Astrocyte of the spinal cord (primary cell): ENCODE measurements around the gene STMN3.
"Not testable (repeated sequence)": the region's sequence is repeated elsewhere in the genome, so short reads cannot be mapped to it uniquely, and the experiment has no call there.

Source experiments
- DNase-seq: peaks from one replicate; pipeline ENCODE4 v3.0.0; 2011; ENCODE audit warnings: low read depth, low spot score
- H3K4me3 ChIP-seq: 2 replicates; pipeline ENCODE4 v1.5.1; 2011; ENCODE audit warnings: low read depth, mild to moderate bottlenecking, low read length, moderate library complexity
- in situ Hi-C: cut with HindIII; loops from 2 replicates; pipeline ENCODE4 v1.10.0; 2017; ENCODE audit warnings: low sequenced_read_pairs
- TF ChIP-seq, protein P1 (sequence below): IDR thresholded peaks from 2 replicates; pipeline ENCODE4 v1.5.1; 2012; ENCODE audit warnings: low read depth, mild to moderate bottlenecking, low read length, inconsistent platforms

STMN3 gene

DNA sequence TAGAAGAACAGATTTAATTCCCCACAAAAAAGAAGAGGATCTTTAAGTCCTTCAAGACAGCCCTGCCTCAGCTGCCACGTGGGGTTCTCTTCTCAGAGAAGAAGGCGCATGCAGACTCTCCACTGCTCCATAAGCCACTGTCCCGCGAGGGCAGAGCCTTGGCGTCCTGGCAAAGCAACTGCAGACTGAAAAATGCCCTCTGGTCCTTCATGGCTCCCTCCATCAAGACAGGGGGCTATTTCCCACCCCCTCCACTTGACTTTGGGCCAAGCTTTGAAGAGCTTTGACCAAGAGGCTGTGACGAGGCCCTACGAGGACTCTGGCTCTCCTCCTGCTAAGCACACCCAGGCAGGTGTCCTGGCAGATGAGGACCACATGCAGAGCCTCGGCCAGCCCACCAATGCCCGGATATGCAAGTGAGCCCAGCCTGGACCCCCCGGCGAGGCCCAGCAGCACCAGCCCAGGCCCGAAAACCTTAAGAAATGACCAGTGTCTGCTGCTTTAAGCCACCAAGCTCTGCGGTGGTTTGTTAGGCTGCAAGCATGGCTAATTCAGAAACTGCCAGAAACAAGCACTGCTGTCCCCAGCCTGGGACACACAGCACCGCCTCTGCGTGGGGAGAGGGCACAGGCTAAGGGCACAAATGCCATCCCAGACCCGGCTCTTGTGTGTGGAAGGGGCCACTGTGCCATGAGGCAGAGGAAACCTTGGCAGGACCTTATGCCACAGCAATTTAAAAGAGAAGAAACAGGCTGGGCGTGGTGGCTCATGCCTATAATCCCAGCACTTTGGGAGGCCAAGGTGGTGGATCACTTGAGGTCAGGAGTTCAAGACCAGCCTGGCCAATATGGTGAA lies 42.4 kb downstream of the STMN3 start:
- no peak for DNase-seq
- in situ Hi-C loops: no loop called here
- no peak overlapping the region for H3K4me3 ChIP-seq
- TF ChIP-seq, protein P1, sequence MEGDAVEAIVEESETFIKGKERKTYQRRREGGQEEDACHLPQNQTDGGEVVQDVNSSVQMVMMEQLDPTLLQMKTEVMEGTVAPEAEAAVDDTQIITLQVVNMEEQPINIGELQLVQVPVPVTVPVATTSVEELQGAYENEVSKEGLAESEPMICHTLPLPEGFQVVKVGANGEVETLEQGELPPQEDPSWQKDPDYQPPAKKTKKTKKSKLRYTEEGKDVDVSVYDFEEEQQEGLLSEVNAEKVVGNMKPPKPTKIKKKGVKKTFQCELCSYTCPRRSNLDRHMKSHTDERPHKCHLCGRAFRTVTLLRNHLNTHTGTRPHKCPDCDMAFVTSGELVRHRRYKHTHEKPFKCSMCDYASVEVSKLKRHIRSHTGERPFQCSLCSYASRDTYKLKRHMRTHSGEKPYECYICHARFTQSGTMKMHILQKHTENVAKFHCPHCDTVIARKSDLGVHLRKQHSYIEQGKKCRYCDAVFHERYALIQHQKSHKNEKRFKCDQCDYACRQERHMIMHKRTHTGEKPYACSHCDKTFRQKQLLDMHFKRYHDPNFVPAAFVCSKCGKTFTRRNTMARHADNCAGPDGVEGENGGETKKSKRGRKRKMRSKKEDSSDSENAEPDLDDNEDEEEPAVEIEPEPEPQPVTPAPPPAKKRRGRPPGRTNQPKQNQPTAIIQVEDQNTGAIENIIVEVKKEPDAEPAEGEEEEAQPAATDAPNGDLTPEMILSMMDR: no peak

GRCh38 chr20:63606686-63607085 lies 46.5 kb downstream of the STMN3 start:
- H3K4me3 ChIP-seq: no peak overlapping the region
- in situ Hi-C loops: no loop called here
- DNase-seq: no peak
- TF ChIP-seq, protein P1: no peak

- H3K4me3 ChIP-seq: no peak overlapping the region
- in situ Hi-C loops: no loop called here
- no peak for DNase-seq
- TF ChIP-seq, protein P1: no peak
These were observed 50.9 kb downstream of the STMN3 start for GRCh38 chr20:63602321-63602720.

- DNase-seq, in situ Hi-C loops, H3K4me3 ChIP-seq: not testable (repeated sequence)
These were observed 51.5 kb downstream of the STMN3 start for GRCh38 chr20:63601679-63602078.

- H3K4me3 ChIP-seq: no peak overlapping the region
- in situ Hi-C loops: no loop called here
- TF ChIP-seq, protein P1: no peak
- DNase-seq: no peak
These were observed 53.7 kb downstream of the STMN3 start for GRCh38 chr20:63599396-63600050.

- in situ Hi-C loops: no loop called here
These were observed 54.5 kb downstream of the STMN3 start for GRCh38 chr20:63598479-63599395.

More at GRCh38 chr20:63598479-63599395, 54.5 kb downstream of the STMN3 start:
- no peak for DNase-seq
- TF ChIP-seq, protein P1: no peak
- H3K4me3 ChIP-seq: no peak overlapping the region
